SU-DHL-6 (cell line): ENCODE measurements around the gene WDR64.

ENCODE experiments used
- EZH2phosphoT487 ChIP-seq: fragments of 200-600 bp; sonication (generic), shearing (Covaris generic); conservative IDR thresholded peaks from 2 replicates; pipeline ENCODE4 v1.6.1; 2018; ENCODE audit warnings: mild to moderate bottlenecking, antibody characterized with exemption, low read length, moderate library complexity, mixed read lengths
- TF ChIP-seq, protein P1 (sequence below): fragments of 200-600 bp; sonication (generic); IDR thresholded peaks from one replicate; pipeline ENCODE4 v1.5.1; 2017; ENCODE audit warnings: antibody characterized with exemption, mild to moderate bottlenecking, low read length, moderate library complexity; ENCODE audit not compliant: insufficient read depth, poor library complexity, severe bottlenecking

DNA sequence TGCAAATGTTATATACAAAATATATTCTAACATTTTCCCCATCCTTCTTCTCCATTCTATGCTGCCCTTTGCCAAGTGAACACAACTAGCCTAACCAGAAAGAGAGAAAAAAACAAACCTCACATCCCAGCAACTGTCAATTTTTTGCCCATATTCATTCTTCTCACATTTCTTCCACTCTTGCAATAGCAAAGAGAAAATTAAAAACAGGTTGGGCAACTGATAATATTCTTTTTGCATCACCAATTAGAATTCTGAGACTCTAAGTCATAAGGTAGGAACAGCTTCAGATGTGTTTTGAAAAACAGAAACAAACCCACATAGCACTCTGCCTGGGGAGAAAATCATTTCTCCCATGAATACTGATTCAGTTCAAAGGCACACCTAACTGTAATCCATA is 170.8 kb downstream of the WDR64 start:
- TF ChIP-seq, protein P1, sequence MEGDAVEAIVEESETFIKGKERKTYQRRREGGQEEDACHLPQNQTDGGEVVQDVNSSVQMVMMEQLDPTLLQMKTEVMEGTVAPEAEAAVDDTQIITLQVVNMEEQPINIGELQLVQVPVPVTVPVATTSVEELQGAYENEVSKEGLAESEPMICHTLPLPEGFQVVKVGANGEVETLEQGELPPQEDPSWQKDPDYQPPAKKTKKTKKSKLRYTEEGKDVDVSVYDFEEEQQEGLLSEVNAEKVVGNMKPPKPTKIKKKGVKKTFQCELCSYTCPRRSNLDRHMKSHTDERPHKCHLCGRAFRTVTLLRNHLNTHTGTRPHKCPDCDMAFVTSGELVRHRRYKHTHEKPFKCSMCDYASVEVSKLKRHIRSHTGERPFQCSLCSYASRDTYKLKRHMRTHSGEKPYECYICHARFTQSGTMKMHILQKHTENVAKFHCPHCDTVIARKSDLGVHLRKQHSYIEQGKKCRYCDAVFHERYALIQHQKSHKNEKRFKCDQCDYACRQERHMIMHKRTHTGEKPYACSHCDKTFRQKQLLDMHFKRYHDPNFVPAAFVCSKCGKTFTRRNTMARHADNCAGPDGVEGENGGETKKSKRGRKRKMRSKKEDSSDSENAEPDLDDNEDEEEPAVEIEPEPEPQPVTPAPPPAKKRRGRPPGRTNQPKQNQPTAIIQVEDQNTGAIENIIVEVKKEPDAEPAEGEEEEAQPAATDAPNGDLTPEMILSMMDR, result no peak
- TF ChIP-seq EZH2phosphoT487, result no peak
